ENCODE measurements around the gene PLOD2. TPM values are rescaled to one million over a fixed set of nuclear protein-coding genes. Genes with fewer than 3 reads are reported as not detected.

The PLOD2 gene
- total and polyA plus RNA-seq, 9 of the 15 experiments (the other 6 are each of a cell fraction or from before 2014, with no cell fraction given): 0.18 to 1.5 (median 0.58) TPM

GRCh38 chr3:146129750-146130149 lies 31.2 kb downstream of the PLOD2 start:
- intact Hi-C loops (cut with micrococcal nuclease): no loop called here
- H3K9me1 ChIP-seq (ENCODE audit: control insufficient read depth, insufficient read depth, low read length): no peaks in the 10 kb centered on the region
- ChIA-PET CTCF (ENCODE audit: low intra/inter-chr PET ratio) (no interaction called here), POLR2A (no interaction called here)
- H3K4me1 ChIP-seq (replicated peaks in 1 of 2; ENCODE audit: control insufficient read depth in 2 of 2, insufficient read depth in 2 of 2, low read length in 2 of 2): no peaks in the 10 kb centered on the region
- no peak overlapping the region for H3K27ac ChIP-seq (ENCODE audit: extremely low read depth, low read depth, low read length)
- no peaks in the 10 kb centered on the region for H3K36me3 ChIP-seq (ENCODE audit: control insufficient read depth, insufficient read depth, low read length)
- BruUV-seq (replicated peaks): no TSS peak
- H4K20me1 ChIP-seq (replicated peaks; ENCODE audit: control insufficient read depth, insufficient read depth, low read length): no peaks in the 10 kb centered on the region
- H3K9ac ChIP-seq (ENCODE audit: insufficient read depth in 1 of 2, low read depth in 2 of 2, low read length in 2 of 2): no peak overlapping the region
- no peak overlapping the region for H2AFZ ChIP-seq (ENCODE audit: low read depth, low read length)
- no peak overlapping the region for H3K4me2 ChIP-seq (ENCODE audit: insufficient read depth, low read length)
- no peak for FAIRE-seq
- in situ Hi-C loops (cut with MboI): no loop called here
- no peaks in the 10 kb centered on the region for H3K79me2 ChIP-seq (ENCODE audit: control insufficient read depth, insufficient read depth, low read length)
- DNase-seq (ENCODE audit: extremely low read depth in 1 of 4, low spot score in 3 of 4): no peak
- 0% methylated on average over 3 of the region's 3 CpGs for WGBS (ENCODE audit: insufficient coverage, low coverage, missing lambda C conversion rate)
- no peak for ATAC-seq
- no peak overlapping the region for H3K4me3 ChIP-seq
- H3K9me3 ChIP-seq (replicated peaks; ENCODE audit: control insufficient read depth, insufficient read depth, low read depth, low read length): no peaks in the 10 kb centered on the region
- no peaks in the 10 kb centered on the region for H3K27me3 ChIP-seq (ENCODE audit: control insufficient read depth in 2 of 2, insufficient read depth in 2 of 2, low read length in 2 of 2)
- no peak for TF ChIP-seq ZKSCAN3 (CRISPR knock-in tag; IDR thresholded peaks at IDR 0.05)
- no peak for TF ChIP-seq TRIM25 (IDR thresholded peaks at IDR 0.05; ENCODE audit: borderline replicate concordance)
- TF ChIP-seq PHTF2 (CRISPR knock-in tag; IDR thresholded peaks at IDR 0.05): no peak
- no peak for TF ChIP-seq NEUROD1 (IDR thresholded peaks at IDR 0.05; ENCODE audit: borderline replicate concordance, low read depth, low read length, partially characterized antibody)
- TF ChIP-seq SP2 (IDR thresholded peaks at IDR 0.05; ENCODE audit: extremely low read depth, low read depth, low read length, poor library complexity, severe bottlenecking): no peak
- no peak for TF ChIP-seq TARDBP (IDR thresholded peaks at IDR 0.05)
- no peak for TF ChIP-seq CTBP1 (IDR thresholded peaks at IDR 0.05; ENCODE audit: borderline replicate concordance)
- no peak for TF ChIP-seq ZBTB11 (CRISPR knock-in tag; IDR thresholded peaks at IDR 0.05)
- TF ChIP-seq SRSF1 (IDR thresholded peaks at IDR 0.05; ENCODE audit: low read depth, low read length): no peak
- no peak for TF ChIP-seq PREB (CRISPR knock-in tag; IDR thresholded peaks at IDR 0.05)
- no peak for TF ChIP-seq MIER1 (IDR thresholded peaks at IDR 0.05; ENCODE audit: low read depth)
- no peak for TF ChIP-seq PRDM10 (IDR thresholded peaks at IDR 0.05; ENCODE audit: partially characterized antibody)
- no peak for TF ChIP-seq ZNF707 (CRISPR knock-in tag; conservative IDR thresholded peaks at IDR 0.05)
